ENCODE data around the gene BANF2. TPM values are rescaled to one million over a fixed set of nuclear protein-coding genes. Genes with fewer than 3 reads are reported as not detected.

Gene BANF2
- total and polyA plus RNA-seq, 5 donors = not detected

- DNase-seq = no peak
- no peak overlapping the region for H3K27ac ChIP-seq (ENCODE audit: low read length)
- WGBS = 93% methylated on average over 3 of the region's 3 CpGs
- H3K4me1 ChIP-seq (ENCODE audit: control insufficient read depth, insufficient read depth, low read length) = peaks cover 3% of the 10 kb centered on the region
- no peaks in the 10 kb centered on the region for H3K27me3 ChIP-seq (ENCODE audit: control insufficient read depth, insufficient read depth)
- H3K4me3 ChIP-seq (ENCODE audit: low read length) = no peak overlapping the region
- intact Hi-C loops (cut with DNase I) = no loop called here
- no peak for ATAC-seq
- no peaks in the 10 kb centered on the region for H3K9me3 ChIP-seq (ENCODE audit: control insufficient read depth, low read length)
Observed at GRCh38 chr20:17782768-17783167, 83.0 kb downstream of the BANF2 start.

GRCh38 chr20:17783671-17784070 is 83.9 kb downstream of the BANF2 start:
- H3K4me1 ChIP-seq (ENCODE audit: control insufficient read depth, insufficient read depth, low read length) = peaks cover 3% of the 10 kb centered on the region
- no peaks in the 10 kb centered on the region for H3K9me3 ChIP-seq (ENCODE audit: control insufficient read depth, low read length)
- ATAC-seq (no peak), DNase-seq (no peak)
- no peak overlapping the region for H3K4me3 ChIP-seq (ENCODE audit: low read length)
- intact Hi-C loops (cut with DNase I) = no loop called here
- 65% methylated on average over 6 of the region's 6 CpGs for WGBS
- H3K27ac ChIP-seq (ENCODE audit: low read length) = no peak overlapping the region
- H3K27me3 ChIP-seq (ENCODE audit: control insufficient read depth, insufficient read depth) = no peaks in the 10 kb centered on the region

- no peak overlapping the region for H3K4me3 ChIP-seq (ENCODE audit: low read length)
- no peak overlapping the region for H3K27ac ChIP-seq (ENCODE audit: low read length)
- 93% methylated on average over 5 of the region's 5 CpGs for WGBS
- H3K27me3 ChIP-seq (ENCODE audit: control insufficient read depth, insufficient read depth) = no peaks in the 10 kb centered on the region
- no peaks in the 10 kb centered on the region for H3K9me3 ChIP-seq (ENCODE audit: control insufficient read depth, low read length)
- ATAC-seq (no peak), DNase-seq (no peak)
- H3K4me1 ChIP-seq (ENCODE audit: control insufficient read depth, insufficient read depth, low read length) = peaks cover 3% of the 10 kb centered on the region
- intact Hi-C loops (cut with DNase I) = no loop called here
Observed at GRCh38 chr20:17785007-17785406, 85.2 kb downstream of the BANF2 start.

Other genes starting within 250 kb of the BANF2 start
- gene BFSP1, start 168.6 kb upstream of the BANF2 start, total RNA-seq = 1 to 10 TPM in 1 of 4 donors, under 1 TPM in 3; 0.64 to 1.8 (median 0.77) TPM
- 0.59 TPM for gene BFSP1, start 168.6 kb upstream of the BANF2 start, polyA plus RNA-seq
- gene DSTN, start 129.9 kb upstream of the BANF2 start, total RNA-seq = 100 to 1,000 TPM; 720 to 770 (median 741) TPM
- 929 TPM for gene DSTN, start 129.9 kb upstream of the BANF2 start, polyA plus RNA-seq
- 100 to 1,000 TPM in 1 of 4 donors, 10 to 100 TPM in 3; 49.8 to 120 (median 57.1) TPM for gene RRBP1, start 17.7 kb upstream of the BANF2 start, total RNA-seq
- gene RRBP1, start 17.7 kb upstream of the BANF2 start, polyA plus RNA-seq = 38.2 TPM